OCI-LY1 (cell line): ENCODE results near the gene STEAP2.

Experiments
- EZH2 ChIP-seq: fragments of 200-600 bp; sonication (generic), shearing (Covaris generic); IDR thresholded peaks from 2 replicates; pipeline ENCODE4 v1.8.0; 2017; ENCODE audit warnings: borderline replicate concordance, mixed run types, mild to moderate bottlenecking, antibody characterized with exemption, low read length, moderate library complexity, mixed read lengths
- TF ChIP-seq, protein P1 (sequence below): fragments of 200-600 bp; sonication (generic), shearing (Covaris generic); IDR thresholded peaks from 2 replicates; pipeline ENCODE4 v1.5.1; 2017; ENCODE audit warnings: mild to moderate bottlenecking, antibody characterized with exemption, low read length, moderate library complexity, mixed read lengths

DNA sequence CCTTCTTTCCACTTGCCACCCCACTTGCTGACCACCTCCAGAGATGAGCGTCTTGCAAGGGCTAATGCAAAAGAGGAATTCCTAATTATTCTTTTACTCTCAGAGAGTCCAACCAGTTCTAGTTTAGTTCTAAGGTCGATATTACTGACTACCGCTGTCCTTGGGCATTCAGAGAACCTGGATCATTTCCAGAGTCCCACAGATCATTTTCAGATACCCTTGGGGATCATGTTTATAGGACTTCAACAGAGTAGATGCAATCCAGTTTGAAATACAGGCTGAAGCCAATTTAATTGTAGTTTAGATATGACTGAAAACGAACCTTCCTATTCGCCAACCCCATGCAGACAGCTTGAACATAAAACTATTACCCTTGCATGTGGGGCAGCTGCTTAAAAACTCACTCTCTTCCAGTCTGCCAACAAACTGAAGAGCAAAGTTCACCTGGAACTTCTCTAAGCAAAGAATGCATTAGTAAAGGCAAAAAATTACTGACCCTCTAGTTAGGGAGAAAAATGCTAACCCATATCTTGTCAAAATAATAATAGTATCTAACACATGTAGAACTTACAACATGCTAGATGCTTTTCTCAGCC lies 55.8 kb downstream of the STEAP2 start:
- TF ChIP-seq, protein P1, sequence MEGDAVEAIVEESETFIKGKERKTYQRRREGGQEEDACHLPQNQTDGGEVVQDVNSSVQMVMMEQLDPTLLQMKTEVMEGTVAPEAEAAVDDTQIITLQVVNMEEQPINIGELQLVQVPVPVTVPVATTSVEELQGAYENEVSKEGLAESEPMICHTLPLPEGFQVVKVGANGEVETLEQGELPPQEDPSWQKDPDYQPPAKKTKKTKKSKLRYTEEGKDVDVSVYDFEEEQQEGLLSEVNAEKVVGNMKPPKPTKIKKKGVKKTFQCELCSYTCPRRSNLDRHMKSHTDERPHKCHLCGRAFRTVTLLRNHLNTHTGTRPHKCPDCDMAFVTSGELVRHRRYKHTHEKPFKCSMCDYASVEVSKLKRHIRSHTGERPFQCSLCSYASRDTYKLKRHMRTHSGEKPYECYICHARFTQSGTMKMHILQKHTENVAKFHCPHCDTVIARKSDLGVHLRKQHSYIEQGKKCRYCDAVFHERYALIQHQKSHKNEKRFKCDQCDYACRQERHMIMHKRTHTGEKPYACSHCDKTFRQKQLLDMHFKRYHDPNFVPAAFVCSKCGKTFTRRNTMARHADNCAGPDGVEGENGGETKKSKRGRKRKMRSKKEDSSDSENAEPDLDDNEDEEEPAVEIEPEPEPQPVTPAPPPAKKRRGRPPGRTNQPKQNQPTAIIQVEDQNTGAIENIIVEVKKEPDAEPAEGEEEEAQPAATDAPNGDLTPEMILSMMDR, result no peak
- TF ChIP-seq EZH2, result no peak
